NCI-H2227 treated with DMSO at 0.1 percent for 48 hours (cell line): ENCODE measurements around the gene TIMM8B.
"Not testable (repeated sequence)": the region's sequence is repeated elsewhere in the genome, so short reads cannot be mapped to it uniquely, and the experiment has no call there.

ENCODE experiments used
- DNase-seq: peaks from one replicate; lab custom pipeline; 2025; lab: John Stamatoyannopoulos, UW

TIMM8B gene

DNA sequence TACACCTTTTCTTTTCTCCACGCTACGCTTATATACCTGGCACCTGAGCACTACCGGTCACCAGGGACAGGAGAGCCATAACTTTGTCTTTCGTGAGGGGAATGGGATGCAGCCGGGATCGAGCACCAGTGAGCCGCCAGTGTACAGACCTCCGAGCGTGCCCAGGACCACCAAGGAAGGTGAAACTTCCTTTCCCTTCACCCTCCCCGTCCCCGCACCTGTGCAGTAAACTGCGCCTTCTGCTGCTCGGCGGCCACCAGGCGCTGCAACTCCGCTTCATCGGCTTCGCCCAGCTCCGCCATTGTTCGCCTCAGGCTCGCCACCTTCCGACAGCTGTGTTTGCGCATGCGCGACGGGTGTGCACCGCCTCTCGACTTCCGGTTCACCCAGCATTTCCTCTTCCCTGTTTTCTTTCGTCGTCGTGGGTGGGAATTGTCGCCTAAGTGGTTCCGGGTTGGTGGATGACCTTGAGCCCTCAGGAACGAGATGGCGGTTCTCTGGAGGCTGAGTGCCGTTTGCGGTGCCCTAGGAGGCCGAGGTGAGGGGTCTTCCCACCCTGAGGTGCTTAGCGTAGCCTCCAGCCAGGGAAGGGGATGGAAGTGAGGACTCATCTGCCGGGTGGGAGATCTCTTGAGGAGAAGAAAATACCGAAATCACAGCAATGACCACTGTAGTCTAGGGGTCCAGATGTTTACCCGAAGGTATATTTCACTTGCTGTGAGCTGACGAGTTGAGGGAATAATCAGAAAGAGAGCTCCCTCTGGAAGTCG is at the start of gene TIMM8B, which contains the start of gene SDHD:
TSS of gene TIMM8B (minus strand) at position 335 of the 770 bp plus-strand sequence. CDS start at position 302, 33 bp downstream.
TSS of gene SDHD (plus strand) at position 452 of the 770 bp plus-strand sequence. CDS start at position 487, 35 bp downstream.
- peak; percentile 96 for DNase-seq

DNA sequence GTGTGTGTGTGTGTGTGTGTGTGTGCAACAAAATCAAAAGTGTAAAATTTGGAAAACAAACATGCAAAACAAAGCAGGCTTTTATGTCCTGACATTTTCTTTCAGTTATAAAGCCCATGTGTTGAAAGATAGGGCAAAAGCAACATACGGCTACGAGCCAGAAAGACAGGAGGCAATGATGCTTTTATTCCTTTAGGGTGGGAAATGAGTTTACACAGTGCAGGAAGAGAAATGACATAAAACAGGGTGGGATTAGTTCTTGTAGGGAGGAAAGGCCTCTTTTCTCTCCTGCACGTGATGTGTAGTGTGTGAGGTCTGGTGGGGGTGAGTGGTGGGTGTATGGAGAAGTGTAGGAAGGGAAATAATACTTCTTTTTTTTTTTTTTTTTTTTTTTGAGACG is 47.9 kb upstream of the TIMM8B start:
- DNase-seq, result no peak

- no peak for DNase-seq
Observed at GRCh38 chr11:112132737-112133136, 46.2 kb upstream of the TIMM8B start.

DNA sequence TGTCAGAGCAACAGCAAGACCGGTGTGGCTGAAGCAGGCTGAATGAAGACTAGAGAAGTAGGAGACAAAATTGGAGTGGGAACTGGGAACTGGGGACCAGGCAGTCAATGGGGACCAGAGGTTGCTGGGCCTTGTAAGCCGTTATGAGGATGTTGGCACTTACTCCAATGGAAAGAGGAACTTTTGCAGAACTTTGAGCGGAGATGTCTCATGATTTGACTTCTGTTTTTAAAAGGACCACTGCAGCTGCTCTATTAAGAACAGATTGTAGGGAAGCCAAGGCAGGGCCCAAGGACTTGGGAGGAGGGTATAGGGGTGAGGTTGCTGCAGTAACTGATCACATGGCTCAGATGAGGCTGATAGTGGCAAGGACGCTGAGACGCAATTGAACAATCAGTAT is 43.1 kb upstream of the TIMM8B start:
- DNase-seq, result no peak

DNA sequence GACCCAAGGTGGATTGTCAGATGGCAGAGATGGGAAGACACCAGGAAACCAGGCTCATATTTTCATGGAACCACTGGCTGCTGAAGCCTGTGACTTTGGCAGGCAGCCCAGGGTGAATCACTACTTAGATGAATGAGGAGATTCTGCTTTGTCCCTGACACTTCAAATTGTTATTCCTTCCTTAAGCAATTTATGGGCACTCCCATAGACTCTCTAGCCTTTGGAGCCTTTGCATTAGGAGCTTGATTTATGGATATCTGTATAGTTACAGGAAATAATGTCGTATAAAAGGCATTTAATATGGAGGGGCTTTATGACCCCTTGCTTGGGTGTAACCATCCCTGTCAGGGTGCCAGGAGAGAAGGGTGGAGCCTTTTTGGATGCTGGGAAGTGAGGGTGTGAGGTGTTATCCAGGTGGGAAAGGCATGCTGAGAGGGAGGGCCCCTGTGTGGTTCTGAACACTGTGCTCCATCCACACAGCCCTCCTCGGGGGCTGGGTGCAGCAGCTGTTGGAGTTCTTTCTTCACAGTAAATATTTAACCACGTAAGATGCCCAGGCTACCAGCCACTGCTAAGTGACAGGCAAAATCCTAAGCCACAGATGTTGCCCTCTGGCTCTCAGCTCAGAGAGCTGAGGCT is 42.0 kb upstream of the TIMM8B start:
- DNase-seq, result peak; percentile 60

DNA sequence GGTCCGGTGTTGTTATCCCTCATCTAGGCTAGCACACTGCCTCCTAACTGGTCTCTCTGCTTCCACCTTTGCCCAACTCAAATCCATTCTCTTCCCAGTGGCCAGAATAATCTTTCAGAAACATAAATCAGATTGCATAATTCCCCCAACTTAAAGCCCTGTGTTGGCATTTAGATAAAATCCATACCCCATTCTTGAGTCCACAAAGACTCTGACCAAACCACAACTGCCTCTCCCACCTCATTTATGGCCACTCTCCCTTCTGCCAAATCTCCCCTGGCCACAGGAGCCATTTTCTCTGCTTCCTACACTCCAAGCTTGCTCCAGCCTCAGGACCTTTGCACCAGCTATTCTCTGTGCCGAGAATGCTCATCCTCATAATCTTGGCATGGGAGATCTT is 40.5 kb upstream of the TIMM8B start:
- no peak for DNase-seq

DNA sequence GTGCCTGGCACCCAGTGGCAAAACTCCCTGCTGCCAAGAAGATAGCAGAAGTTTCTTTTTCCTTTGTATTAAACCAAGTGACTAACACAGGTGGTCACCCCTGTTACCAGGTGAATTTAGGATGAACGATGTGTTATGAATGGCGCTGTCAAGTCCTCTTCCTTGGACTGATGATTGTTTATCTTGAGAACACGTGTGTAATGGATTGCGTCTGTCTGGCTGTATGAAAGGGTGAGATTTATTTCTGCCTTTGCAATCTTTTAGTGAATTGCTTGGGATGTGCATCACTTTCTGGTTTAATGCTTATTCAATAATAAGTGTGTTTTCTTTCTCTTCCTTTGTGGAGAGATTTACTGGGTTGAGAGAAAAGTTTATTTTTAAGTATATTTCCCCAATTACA is 36.6 kb upstream of the TIMM8B start:
- no peak for DNase-seq

- DNase-seq, result no peak
Observed at GRCh38 chr11:112121981-112122615, 35.5 kb upstream of the TIMM8B start.

DNA sequence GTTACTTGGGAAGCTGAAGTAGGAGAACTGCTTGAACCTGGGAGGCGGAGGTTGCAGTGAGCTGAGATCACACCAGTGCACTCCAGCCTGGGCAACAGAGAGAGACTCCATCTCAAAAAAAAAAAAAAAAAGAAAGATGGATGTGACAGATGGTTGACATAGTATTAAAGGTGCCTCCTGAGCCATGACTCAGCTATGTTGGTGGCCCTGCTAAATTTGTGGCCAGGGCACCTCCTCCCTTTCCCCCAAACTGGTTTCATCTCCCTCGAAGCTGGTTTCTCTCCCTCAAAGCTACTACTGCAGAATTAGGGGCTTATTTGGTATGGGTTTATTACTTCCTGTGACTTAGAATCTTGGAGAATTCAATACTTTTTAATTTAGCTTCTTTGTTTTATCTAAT is 31.6 kb upstream of the TIMM8B start:
- DNase-seq, result no peak

- DNase-seq, result no peak
Observed at GRCh38 chr11:112115386-112115785, 28.8 kb upstream of the TIMM8B start.

DNA sequence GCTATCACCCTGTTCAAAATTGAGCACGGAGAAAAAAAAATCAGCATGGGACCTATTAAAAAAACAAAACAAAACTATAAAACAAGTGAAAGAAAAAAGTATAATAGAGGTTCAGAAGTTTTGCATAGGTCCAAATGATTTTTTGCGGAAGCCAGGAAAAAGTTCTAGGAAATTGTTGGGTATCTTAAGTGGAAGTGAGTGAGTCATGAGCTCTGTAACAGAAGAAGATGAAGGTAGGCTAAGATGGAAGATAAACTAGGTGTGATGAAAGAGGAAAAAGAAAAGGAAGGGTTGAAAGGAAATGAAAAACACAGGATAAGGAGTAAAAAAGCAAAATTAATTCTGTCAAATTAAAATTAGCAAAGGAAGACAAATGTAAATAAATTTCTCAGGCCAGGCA is 27.9 kb upstream of the TIMM8B start:
- no peak for DNase-seq

- DNase-seq, result peak; percentile 22
Observed at GRCh38 chr11:112113539-112114457, 27.2 kb upstream of the TIMM8B start.

DNA sequence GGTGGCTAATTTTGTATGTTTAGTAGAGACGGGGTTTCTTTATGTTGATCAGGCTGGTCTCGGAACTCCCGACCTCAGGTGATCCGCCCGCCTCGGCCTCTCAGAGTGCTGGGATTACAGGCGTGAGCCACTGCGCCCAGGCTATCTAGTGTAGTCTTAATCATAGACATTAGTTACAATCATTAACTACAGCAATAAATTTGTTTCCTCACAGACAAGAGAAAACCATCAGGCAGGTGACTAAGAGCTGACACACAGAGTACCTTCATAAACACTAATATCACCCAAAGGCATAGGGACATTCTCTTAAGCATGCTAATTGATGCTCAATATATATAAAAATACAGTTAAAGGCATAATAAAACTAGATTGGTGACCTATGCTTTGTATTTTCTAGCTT is 19.5 kb upstream of the TIMM8B start:
- DNase-seq, result no peak

- no peak for DNase-seq
Observed at GRCh38 chr11:112103446-112103845, 16.9 kb upstream of the TIMM8B start.

- no peak for DNase-seq
Observed at GRCh38 chr11:112100462-112100861, 13.9 kb upstream of the TIMM8B start.

- no peak for DNase-seq
Observed at GRCh38 chr11:112097734-112098528, 11.4 kb upstream of the TIMM8B start.

DNA sequence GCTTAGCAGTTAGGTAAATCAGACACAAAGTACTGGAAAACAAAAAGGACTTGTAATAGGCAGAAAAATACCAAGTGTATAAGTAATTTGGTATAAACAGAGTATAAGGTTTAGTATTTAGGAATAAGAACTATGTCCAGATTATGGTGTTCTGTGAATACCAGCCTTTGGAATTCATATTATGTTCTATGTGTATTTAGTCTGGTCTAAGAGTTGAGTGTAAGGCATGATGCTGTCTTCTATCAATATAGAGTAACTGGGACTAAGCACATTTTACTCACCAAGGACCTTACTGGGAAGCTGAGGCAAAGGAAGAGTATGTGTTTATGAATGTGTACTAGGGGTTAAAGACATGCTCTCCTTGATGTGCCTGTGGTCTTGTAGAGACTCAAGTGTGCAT is 9.6 kb upstream of the TIMM8B start:
- no peak for DNase-seq

DNA sequence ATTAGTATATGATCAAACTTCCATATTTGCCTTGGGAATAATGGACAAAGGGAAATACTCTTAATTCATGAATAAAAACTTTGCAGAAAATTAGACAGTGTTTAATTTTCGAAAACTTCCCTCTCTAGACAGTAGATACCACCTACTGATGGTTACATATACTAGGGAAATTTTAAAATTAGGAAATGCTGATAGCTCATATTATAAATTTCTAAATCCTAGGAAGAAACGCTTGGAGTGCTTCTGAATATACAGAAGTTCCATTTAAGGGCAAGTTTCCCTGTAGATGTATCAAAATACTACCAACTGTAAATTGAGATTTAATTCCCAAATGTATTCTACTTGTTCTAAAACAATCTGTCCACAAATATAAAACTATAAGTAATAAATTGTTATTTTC is 8.7 kb upstream of the TIMM8B start:
- DNase-seq, result not testable (repeated sequence)

- no peak for DNase-seq
Observed at GRCh38 chr11:112087212-112087611, 656 bp upstream of the TIMM8B start.

DNA sequence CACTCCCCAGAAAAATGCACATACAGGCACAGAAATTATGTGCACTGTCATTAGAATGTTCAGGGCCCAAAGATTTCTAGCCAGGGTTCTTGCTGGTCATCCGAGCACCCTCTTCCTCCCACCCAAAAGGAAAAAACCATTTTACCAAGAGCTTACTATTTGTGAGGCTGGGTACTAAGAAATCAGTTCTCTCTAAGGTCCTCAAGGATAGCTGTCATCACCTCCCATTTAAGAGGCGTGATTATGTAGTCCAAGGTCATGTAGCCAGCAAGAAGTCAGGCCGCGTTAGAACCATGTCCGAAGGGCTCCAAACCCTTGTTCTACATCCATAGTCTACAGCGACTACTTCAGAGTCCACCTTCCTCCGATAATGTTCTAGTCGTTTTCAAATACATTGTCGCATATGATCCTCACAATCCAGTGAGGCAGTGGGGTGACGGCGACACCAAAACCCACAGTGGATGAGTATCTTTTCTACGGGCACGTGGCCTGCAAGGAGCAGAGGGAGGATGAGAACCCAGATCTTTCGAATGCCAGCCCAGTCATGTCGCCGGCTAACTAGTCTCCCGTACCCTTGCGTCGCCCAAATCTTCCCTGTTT is 634 bp downstream of the TIMM8B start:
- no peak for DNase-seq

DNA sequence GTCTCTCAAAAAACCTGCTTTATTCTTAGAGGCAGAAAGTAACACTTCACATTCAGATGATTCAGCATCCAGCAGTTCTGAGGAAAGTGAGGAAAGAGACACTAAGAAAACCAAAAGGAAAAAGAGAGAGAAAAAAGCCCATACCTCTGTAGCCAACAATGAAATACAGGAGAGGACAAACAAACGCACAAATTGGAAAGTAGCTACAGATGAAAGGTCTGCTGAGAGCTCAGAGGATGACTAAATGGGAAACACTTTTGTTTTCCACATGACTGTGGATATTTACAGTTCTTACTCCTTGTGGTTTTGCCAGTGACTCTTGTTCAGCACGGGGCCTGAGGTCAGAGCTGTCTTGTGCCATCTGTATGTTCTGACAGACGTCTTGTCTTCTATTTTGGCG is 3.8 kb downstream of the TIMM8B start:
- no peak for DNase-seq
